Stimulated activated CD8-positive, alpha-beta memory T cell treated with anti-CD3 and anti-CD28 coated beads, Interleukin-7, amount 100 ng/mL, for 4 hours (primary cell): ENCODE results near the gene ACVR2A.

Experiments used
- DNase-seq, 2 donors: peaks; one replicate each; pipeline ENCODE4 v3.0.0-alpha.2; 2020; ENCODE audit warnings: low read depth in 2 of 2

Gene ACVR2A

DNA sequence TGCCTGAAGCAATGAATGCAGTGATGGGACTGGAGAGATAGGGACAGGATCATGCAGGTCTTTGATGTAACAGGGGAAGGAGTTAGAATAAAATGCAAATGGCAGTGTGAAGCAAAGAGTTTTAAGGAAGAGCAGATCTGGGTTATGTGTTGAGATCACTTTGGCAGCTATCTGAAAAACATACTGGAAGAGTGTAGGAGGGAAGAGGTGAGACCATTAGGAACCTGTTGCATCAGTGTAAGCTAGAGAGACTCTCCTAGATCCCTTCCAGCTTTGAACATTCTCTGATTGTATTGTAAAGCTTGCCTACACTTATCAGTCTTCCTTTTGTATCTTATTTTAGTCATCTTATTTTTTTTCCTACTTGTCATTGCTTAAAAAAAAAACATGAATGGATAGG is 10.5 kb downstream of the ACVR2A start:
- DNase-seq: no peak

- DNase-seq: no peak
Observed at GRCh38 chr2:147855977-147856376, 11.1 kb downstream of the ACVR2A start.

DNA sequence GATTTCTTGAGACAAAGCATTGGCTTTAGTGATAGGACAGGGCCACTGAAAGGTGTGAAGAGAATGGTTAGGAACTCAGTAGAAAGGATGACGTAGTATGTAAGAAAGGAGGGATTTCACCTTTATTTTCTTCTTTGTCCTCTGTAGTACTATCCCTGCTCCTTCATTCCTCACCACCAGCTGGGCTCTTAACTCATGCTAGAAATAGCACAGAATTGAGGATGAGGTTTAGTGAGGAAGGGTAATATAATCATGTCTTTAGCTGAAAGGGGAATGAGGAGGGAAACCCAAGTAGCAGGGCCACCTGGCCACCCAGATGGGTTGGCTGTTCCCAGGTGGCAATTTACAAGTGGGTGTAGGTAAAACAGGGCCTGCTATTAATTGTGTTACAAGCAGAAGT is 15.2 kb downstream of the ACVR2A start:
- DNase-seq: no peak

DNA sequence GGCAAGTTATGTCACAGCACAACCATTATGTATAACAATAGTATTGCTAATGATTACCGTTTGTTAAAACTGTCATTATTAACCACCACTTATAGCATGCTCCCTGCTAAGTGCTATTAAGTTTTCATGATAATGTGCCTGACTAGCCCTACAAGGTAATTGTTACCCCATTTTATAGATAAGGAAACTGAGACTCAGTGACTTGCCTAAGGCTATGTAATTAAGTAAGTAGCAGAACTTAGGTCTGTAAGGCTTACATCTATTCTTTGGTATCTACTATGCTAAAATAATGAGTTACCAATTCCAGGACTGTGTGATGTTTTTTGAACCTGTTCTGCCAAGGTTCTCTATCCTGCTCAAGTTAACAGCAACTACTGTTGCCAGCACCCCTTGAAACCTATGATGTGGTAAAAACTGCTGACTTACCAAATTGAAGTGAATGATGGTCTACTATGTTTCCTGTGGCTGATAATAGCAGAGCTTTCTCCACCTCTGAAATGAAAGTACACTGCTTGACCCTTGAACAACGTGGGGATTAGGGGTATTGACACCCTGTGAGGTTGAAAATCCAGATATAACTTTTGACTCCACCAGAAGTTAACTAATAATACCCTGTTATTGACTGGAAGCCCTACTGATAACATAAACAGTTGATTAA is 18.2 kb downstream of the ACVR2A start:
- no peak for DNase-seq

GRCh38 chr2:147863835-147864234 is 19.0 kb downstream of the ACVR2A start:
- DNase-seq: no peak

DNA sequence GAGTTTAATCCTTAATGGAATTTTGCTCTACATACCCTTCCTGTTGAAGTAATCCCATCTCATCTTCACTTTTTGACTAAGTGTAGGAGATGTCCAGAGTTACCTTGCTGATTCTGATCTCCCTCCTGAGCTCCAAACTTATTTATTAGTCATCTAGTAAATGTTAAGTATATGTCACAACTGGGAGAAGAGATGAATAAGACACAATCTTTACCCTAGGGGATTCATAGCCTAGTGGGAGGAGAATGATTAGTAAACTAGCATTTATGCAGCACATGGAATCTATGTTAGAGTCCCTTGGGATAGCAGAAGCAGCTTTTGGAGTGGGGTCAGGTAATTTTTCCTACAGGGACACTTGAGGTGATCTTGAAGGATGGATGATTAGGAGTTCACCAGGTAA is 20.7 kb downstream of the ACVR2A start:
- no peak for DNase-seq

GRCh38 chr2:147867050-147867449 is 22.2 kb downstream of the ACVR2A start:
- no peak for DNase-seq

DNA sequence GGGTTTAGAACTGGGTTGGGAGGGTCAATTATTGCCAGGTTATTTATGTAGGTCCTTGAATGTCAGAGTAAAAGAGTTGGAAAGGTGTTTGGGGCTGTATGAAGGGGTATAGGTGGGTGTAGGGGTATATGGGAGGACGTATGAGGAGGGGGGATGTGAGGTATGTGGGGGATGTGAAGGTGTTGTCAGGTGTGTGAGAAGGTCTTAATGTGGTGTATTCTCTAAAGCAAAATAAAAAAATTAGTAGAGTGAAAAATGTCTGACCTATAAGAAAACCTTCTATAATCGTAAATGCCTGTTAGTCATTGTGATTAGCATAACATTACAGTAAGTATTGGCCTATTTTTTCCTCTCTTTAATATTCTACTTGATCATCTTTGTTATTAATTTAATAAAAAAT is 25.1 kb downstream of the ACVR2A start:
- DNase-seq: no peak

DNA sequence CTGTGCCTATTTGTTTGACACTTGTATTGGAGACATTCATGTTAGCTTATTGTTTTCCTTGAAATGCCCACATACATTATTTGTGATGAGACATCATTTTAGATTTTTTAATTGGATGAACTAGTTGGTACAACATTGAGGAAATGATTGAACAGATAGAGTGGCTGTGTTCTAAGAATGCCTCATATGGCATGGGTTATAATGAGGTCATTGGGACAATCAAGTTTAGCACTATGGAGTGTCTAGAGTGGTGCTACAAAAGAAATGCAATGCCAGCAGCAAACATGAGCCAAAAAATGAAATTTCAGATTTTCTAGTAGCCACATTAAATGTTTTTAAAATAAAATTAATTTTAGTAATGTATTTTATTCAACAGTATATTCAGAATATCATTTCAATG is 28.1 kb downstream of the ACVR2A start:
- DNase-seq: no peak

- no peak for DNase-seq
Observed at GRCh38 chr2:147873859-147874483, 29.1 kb downstream of the ACVR2A start.

DNA sequence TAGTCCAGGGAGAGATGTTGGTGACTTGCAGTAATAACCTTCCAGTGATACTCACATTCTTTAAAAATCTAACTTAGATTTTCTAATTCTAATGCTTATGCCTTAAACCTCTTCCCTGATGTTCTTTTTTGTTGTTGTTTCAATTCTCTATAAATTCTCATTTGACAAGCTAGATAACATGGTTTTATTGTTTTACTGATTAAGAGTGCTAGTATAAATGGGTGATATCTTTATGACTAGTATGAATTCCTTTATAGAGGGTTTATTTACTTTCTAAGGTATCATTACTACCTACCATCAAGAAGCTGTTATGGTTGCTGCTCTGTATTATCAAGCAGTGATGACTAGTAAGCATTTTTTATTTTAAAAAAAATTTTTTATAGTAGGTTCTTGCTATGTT is 35.0 kb downstream of the ACVR2A start:
- DNase-seq: no peak

GRCh38 chr2:147882631-147883030 is 37.8 kb downstream of the ACVR2A start:
- DNase-seq: no peak

GRCh38 chr2:147884830-147885229 is 40.0 kb downstream of the ACVR2A start:
- no peak for DNase-seq

GRCh38 chr2:147886136-147886535 is 41.3 kb downstream of the ACVR2A start:
- no peak for DNase-seq

DNA sequence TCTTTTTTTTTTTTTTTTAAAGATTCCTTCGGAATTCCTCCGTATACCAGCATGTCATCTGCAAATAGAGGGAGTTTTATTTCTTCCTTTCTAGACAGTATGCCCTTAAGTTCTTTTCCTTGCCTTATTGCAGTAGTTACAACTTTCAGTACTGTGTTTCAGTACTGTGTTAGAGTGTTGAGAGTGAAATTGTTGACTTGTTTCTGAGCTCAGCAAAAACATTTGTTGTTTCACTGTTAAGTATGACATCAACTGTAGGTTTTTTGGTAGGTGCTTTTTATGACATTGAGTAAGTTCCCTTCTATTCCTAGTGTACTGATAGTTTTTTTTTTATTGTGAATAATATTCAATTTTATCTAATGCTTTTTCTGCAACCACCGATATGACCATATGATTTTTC is 43.9 kb downstream of the ACVR2A start:
- no peak for DNase-seq

DNA sequence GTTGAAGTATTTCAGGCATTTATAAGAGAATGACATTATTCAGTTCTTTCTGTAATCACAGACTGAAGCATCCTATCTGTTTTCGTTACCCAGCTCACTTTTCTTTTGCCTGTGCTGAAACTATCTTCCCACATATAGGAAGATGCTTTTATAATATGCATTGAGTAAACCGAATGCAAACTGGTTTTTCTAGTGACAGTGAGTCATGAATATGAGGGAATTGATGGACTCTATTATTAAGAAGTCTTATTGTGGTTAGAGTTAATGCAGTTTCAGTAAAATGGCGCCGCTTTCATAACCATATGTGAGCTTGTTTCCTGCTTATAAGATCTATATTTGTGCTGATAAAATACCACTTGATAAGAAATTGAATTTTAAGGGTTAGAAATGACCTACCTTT is 59.2 kb downstream of the ACVR2A start:
- DNase-seq: no peak

DNA sequence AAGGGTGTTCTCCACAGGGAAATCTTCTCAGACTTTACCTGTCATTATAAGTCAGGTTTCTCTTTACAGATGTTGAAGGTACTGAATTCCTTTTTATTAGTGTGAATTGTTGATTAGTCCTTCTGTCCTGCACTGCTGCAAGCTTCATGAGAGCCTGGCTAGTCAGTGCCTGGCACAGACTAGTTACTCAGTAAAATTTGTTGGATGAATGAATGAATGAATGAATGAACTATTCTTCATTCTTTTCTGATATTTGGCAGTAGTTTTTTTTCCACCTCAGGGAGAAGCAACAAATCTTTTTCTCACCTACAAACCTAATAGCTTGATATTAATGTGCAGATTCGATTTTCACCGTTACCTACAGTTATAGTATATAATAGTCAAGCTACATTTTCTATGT is 64.3 kb downstream of the ACVR2A start:
- DNase-seq: no peak

- no peak for DNase-seq
Observed at GRCh38 chr2:147910990-147911473, 66.2 kb downstream of the ACVR2A start.

- DNase-seq: no peak
Observed at GRCh38 chr2:147913701-147914480, 69.1 kb downstream of the ACVR2A start.

GRCh38 chr2:147916067-147916466 is 71.2 kb downstream of the ACVR2A start:
- no peak for DNase-seq

DNA sequence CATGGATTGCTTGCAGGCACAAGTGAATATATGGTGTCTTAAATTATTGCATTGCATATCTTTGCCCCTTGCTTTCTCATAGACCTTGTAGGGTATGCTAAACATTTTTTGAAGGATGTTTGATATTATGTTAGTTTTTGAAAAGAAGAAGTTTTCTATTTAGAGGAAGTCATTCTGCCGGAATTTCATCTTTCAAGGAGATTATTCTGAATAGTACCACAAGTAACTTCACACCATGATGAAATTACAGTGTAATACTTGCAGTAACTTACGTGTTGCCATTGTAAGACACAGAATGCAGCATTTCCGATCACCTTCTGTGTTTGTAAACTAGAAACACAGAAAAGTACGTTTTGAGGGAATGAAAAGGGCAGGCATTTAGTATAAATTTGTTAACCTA is 71.9 kb downstream of the ACVR2A start:
- no peak for DNase-seq

- DNase-seq: no peak
Observed at GRCh38 chr2:147917161-147917560, 72.3 kb downstream of the ACVR2A start.

- DNase-seq: no peak
Observed at GRCh38 chr2:147923846-147924245, 79.0 kb downstream of the ACVR2A start.
